ENCODE results near the gene SETD7. TPM values are rescaled to one million over a fixed set of nuclear protein-coding genes. Genes with fewer than 3 reads are reported as not detected.

The SETD7 gene
- total RNA-seq, 1 experiment from 2014 or later: 41.6 TPM

DNA sequence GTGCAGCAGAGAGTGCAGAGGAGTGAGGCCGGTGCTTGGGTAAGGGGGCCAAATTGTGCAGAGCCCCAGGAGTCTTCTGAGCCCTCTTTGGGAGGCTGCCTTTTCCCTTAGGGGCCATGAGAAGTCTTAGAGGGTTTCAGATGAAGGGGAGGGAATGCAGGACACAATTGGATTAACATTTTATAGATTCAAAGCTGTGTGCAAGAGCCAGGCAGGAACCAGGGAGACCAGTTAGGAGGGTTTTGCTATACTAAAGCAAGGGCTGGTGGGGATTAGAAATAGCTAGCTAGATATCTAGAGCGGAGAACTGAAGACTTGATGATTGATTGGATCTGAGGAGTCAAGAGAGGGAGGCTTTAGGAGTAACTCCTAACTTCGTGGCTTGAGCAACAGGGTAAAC is 49.5 kb upstream of the SETD7 start:
- ChIA-PET RAD21 (ENCODE audit: low non-redundant PET in 1 of 2, low total read pairs in 2 of 2, uncharacterized antibody in 2 of 2, unreplicated experiment in 2 of 2) (no interaction called here), POLR2A (no interaction called here), CTCF (interaction anchor here (1.2 to 2.9 kb wide), 3 partner anchors 14 to 51 kb away, joined by 3 to 13 read pairs (median 4); no protein-coding TSS in a partner anchor)
- Histone ChIP-seq H3K9me2 (ENCODE audit: insufficient read depth) (no peaks in the 10 kb centered on the region), H3K27me3 (ENCODE audit: insufficient read depth, low read length) (no peaks in the 10 kb centered on the region), H3K79me2 (ENCODE audit: insufficient read depth, low read length) (no peaks in the 10 kb centered on the region), H3K27ac (ENCODE audit: low read depth, low read length) (no peak overlapping the region), H4K20me1 (ENCODE audit: insufficient read depth) (no peaks in the 10 kb centered on the region), H3K9ac (ENCODE audit: low read length) (no peak overlapping the region), H3K36me3 (ENCODE audit: control insufficient read depth in 1 of 2, insufficient read depth in 2 of 2, low read length in 2 of 2) (no peaks in the 10 kb centered on the region), H2AFZ (ENCODE audit: low read depth, low read length, poor library complexity, severe bottlenecking) (no peak overlapping the region), H3K9me3 (ENCODE audit: control insufficient read depth in 1 of 2, insufficient read depth in 1 of 2, low read depth in 1 of 2, low read length in 2 of 2) (no peaks in the 10 kb centered on the region), H3K4me2 (ENCODE audit: low read length) (no peak overlapping the region), H3K4me1 (ENCODE audit: control insufficient read depth in 1 of 2, insufficient read depth in 2 of 2, low read length in 2 of 2) (peaks cover 12 to 28% of the 10 kb centered on the region in 2 experiments; a peak in 3 of 4 replicates), H3K4me3 (replicated peaks in 1 of 2; ENCODE audit: low read depth in 1 of 2, low read length in 2 of 2) (no peak overlapping the region)
- TF ChIP-seq TCF7L2 (IDR thresholded peaks at IDR 0.05; ENCODE audit: borderline replicate concordance, extremely low read depth, insufficient read depth, insufficient read length) (no peak), SP1 (IDR thresholded peaks at IDR 0.05; ENCODE audit: low read depth) (no peak), ZNF274 (IDR thresholded peaks at IDR 0.05; ENCODE audit: low read depth, low read length) (no peak), YY1 (IDR thresholded peaks at IDR 0.05; ENCODE audit: extremely low read depth, insufficient replicate concordance, low read depth, low read length) (no peak), FOSL1 (IDR thresholded peaks at IDR 0.05; ENCODE audit: low read depth) (no peak), ZFX (IDR thresholded peaks at IDR 0.05) (no peak), EZH2 (IDR thresholded peaks at IDR 0.05) (no peak), CEBPB (IDR thresholded peaks at IDR 0.05; ENCODE audit: low read depth) (no peak), POLR2A (IDR thresholded peaks at IDR 0.05; ENCODE audit: borderline replicate concordance, extremely low read depth, insufficient read depth, insufficient read length) (no peak)
- TF ChIP-seq, protein P1, sequence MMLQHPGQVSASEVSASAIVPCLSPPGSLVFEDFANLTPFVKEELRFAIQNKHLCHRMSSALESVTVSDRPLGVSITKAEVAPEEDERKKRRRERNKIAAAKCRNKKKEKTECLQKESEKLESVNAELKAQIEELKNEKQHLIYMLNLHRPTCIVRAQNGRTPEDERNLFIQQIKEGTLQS (IDR thresholded peaks at IDR 0.05): no peak
- TF ChIP-seq, protein P2, sequence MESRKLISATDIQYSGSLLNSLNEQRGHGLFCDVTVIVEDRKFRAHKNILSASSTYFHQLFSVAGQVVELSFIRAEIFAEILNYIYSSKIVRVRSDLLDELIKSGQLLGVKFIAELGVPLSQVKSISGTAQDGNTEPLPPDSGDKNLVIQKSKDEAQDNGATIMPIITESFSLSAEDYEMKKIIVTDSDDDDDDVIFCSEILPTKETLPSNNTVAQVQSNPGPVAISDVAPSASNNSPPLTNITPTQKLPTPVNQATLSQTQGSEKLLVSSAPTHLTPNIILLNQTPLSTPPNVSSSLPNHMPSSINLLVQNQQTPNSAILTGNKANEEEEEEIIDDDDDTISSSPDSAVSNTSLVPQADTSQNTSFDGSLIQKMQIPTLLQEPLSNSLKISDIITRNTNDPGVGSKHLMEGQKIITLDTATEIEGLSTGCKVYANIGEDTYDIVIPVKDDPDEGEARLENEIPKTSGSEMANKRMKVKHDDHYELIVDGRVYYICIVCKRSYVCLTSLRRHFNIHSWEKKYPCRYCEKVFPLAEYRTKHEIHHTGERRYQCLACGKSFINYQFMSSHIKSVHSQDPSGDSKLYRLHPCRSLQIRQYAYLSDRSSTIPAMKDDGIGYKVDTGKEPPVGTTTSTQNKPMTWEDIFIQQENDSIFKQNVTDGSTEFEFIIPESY (IDR thresholded peaks at IDR 0.05; ENCODE audit: extremely low read depth, insufficient replicate concordance, low read length): no peak
- DNase-seq (ENCODE audit: low read depth, low spot score) (no peak), ATAC-seq (no peak)
- no TSS peak for BruUV-seq (replicated peaks)
- intact Hi-C loops (cut with micrococcal nuclease): no loop called here

Data from HCT116 (cell line).